ENCODE data around the gene TPCN1.

Gene TPCN1

GRCh38 chr12:113278633-113279032, 57.4 kb downstream of the TPCN1 start:
- no peak for TF ChIP-seq CTCF (conservative IDR thresholded peaks at IDR 0.05; ENCODE audit: control insufficient read depth, insufficient read depth, low read depth, low read length)
- DNase-seq (ENCODE audit: low read depth): no peak
- H3K4me3 ChIP-seq (ENCODE audit: control insufficient read depth, low read depth, low read length): no peak overlapping the region

DNA sequence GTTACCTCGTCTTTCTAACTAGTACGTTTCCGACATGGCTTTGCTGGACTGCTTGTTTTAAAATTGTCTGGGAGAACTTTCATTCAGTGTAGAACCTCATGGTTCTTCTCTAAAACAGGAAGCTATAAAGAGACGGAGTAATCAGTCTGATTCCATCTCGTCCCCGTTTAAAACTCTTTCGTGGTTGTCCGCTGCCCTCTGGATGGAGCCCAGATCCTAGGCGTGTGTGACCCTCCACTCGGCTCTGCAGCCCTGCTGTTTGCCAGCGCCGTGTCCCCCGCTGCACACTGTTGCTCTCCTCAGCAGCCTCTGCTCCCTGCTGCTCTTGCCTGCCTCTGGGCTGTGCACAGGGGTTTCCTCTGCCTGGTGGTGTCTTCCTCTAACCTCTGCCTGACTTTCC, 63.5 kb downstream of the TPCN1 start:
- no peak overlapping the region for H3K4me3 ChIP-seq (ENCODE audit: control insufficient read depth, low read depth, low read length)
- no peak for TF ChIP-seq CTCF (conservative IDR thresholded peaks at IDR 0.05; ENCODE audit: control insufficient read depth, insufficient read depth, low read depth, low read length)
- DNase-seq (ENCODE audit: low read depth): no peak

GRCh38 chr12:113285679-113286610, 64.7 kb downstream of the TPCN1 start:
- H3K4me3 ChIP-seq (ENCODE audit: control insufficient read depth, low read depth, low read length): no peak overlapping the region
- no peak for DNase-seq (ENCODE audit: low read depth)
- TF ChIP-seq CTCF (conservative IDR thresholded peaks at IDR 0.05; ENCODE audit: control insufficient read depth, insufficient read depth, low read depth, low read length): no peak

DNA sequence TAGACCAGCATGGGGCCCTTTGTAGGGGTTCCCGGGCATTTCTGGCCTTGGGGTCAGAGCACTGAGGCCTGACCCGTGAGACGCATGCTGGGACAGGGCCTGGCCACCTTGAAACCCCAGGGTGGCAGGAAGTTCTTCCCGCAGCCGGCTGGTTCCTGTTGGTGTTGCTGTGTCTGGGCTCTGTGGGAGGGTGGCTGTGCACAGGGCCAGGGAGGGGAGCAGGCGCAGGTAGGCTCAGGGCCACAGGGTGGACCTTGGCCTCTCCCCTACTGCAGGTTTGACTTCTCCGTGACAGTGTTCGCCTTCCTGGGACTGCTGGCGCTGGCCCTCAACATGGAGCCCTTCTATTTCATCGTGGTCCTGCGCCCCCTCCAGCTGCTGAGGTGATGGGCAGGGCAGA, 65.4 kb downstream of the TPCN1 start:
- H3K4me3 ChIP-seq (ENCODE audit: control insufficient read depth, low read depth, low read length): no peak overlapping the region
- no peak for TF ChIP-seq CTCF (conservative IDR thresholded peaks at IDR 0.05; ENCODE audit: control insufficient read depth, insufficient read depth, low read depth, low read length)
- no peak for DNase-seq (ENCODE audit: low read depth)

DNA sequence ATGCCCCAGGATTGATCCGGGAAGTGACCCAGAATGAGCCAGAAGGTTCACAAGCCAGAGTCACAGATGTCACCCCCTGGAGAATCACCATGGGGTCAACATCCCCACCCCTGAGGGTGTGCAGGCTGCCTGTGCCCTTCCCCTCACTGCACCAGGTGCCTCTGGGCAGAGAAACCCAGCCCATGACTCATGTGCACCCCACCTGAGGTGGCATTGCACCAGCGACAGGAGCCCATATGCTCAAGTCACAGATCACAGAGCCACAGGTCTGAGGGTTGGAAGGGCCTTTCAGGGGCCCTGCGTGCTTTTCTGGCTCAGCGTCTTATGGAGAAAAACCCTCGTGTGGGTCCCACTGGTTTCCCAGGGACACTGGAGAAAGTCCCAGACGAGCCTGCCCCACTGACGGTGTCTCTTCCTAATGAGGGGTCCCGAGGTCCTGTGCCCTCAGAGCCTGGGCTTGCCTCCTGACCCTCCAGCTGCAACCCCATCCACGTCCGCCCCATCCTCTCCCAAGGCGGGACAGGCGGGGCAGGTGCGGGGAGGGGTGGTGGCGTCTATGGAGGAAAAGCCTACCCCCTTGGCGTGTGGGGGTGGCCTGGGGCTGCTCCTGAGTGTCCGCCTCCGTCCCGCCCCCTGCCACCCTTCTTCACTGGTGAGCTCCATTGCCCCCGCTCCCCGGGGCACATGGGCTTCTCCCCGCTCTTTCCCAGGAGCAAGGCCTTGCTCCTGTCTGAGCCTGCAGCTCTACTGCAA, 66.1 kb downstream of the TPCN1 start:
- no peak for DNase-seq (ENCODE audit: low read depth)
- H3K4me3 ChIP-seq (ENCODE audit: control insufficient read depth, low read depth, low read length): no peak overlapping the region
- TF ChIP-seq CTCF (conservative IDR thresholded peaks at IDR 0.05; ENCODE audit: control insufficient read depth, insufficient read depth, low read depth, low read length): no peak

GRCh38 chr12:113287899-113288282, 66.6 kb downstream of the TPCN1 start:
- H3K4me3 ChIP-seq (ENCODE audit: control insufficient read depth, low read depth, low read length): no peak overlapping the region
- no peak for TF ChIP-seq CTCF (conservative IDR thresholded peaks at IDR 0.05; ENCODE audit: control insufficient read depth, insufficient read depth, low read depth, low read length)
- DNase-seq (ENCODE audit: low read depth): no peak
